Jurkat, Clone E6-1 (cell line): Measurements from ENCODE around the gene ANAPC15.

Experiments
- DNase-seq: peaks from one replicate; pipeline ENCODE4 v3.0.0-alpha.2; 2011; ENCODE audit warnings: low read depth, low spot score
- H3K4me3 ChIP-seq: 2 replicates; pipeline ENCODE4 v1.5.1; 2011; ENCODE audit warnings: mild to moderate bottlenecking, low read length, control low read depth, moderate library complexity

Gene ANAPC15

DNA sequence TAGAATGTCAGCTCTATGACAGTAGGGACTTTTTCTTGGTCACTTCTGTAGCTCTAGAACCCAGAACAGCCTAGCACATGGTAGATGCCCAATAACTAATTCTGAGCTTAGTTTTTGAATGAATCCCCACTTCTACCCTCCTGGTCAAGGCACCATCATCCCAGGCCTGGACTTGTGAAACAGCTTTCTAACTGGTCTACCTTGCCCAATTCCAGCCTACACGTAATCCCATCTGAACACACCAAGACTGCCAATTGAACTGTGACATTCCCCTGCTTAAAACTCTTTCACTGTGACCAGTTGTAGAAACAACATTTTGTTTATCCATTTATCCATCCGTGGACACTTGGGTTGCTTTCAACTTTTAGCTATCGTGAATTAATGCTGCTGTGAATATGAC is 16.9 kb upstream of the ANAPC15 start:
- H3K4me3 ChIP-seq = no peak overlapping the region

DNA sequence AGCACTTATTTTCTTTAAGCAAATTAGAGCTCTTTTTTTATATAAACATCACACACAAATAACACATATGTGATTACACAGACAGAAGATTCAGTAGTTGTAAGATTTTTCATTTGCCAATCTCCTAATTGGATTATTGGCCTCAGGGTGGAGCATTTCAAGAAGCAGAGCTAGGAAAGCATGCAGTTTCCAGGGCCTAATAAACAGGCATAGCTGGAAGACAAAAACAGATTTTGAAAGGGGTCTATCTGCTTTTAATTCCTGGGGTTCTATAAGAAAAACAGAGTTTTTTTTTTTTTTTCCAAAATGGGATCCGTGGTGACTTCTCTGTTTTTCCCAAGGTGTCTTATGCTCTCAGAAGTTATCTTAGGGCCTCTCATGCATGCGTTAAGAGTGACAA is 15.4 kb upstream of the ANAPC15 start:
- no peak overlapping the region for H3K4me3 ChIP-seq
- no peak for DNase-seq

More for the DNA sequence above, 16.9 kb upstream of the ANAPC15 start:
- no peak for DNase-seq

GRCh38 chr11:72125956-72126355 is 13.5 kb upstream of the ANAPC15 start:
- DNase-seq = no peak
- H3K4me3 ChIP-seq = no peak overlapping the region

DNA sequence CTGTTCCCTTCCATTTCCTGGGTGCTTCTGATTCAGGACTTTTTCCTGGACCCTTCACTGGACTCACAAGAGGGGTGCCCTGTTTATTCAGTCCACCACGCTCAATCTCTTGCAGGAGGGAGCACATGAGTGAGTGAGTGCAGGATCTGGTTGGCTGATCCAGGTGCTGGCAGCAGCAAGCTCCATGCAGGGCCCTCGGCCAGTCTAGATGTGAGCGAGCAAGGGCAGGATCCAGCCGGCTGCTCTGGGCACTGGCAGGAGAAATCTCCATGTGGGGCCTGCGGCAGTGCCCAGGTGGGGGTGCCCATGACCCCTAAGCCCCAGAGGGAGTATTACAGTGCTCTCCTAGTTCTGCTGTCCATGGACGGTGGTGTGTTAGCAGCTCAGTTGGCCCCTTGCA is 11.6 kb upstream of the ANAPC15 start:
- H3K4me3 ChIP-seq = no peak overlapping the region

DNA sequence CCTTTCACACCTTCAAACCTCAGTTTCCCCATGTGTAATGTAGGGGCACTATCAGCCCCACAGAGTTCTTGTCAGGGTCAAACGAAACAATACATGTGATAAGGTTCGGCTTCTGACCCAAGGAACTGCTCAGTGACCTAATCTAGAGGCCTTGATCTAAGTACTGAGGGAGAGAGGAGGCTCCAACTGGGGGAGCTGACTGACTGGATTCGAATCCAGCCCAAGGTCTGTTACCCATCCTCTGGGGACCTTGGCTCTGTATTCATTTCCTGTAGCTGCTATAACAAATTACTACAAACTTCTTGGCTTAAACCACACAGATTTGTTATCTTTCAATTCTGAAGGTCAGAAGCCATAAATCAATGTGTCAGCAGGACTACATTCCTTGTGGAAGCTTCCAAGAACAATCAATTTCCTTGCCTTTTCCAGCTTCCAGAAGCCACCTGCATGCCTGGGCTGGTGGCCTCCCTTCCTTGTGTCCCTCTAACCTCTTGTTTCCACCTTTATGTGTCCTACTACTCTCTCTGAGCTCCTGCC is 10.7 kb upstream of the ANAPC15 start:
- no peak for DNase-seq
- no peak overlapping the region for H3K4me3 ChIP-seq

More for the DNA sequence above, 11.6 kb upstream of the ANAPC15 start:
- DNase-seq = no peak

DNA sequence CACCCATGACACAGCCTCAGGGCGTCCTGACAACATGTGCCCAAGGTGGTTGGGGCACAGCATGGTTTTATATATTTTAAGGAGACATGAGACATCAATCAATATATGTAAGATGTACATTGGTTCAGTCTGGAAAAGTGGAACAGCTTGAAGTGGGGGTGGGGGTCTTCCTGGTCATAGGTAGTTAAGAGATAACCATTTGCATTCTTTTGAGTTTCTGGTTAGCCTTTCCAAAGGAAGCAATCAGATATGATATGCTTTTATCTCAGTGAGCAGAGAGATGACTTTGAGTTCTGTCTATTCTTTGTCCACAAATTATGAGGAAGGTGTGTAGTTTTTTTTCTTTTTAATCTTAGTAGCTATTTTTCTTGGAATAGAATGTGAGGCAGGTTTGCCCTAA is 10.1 kb upstream of the ANAPC15 start:
- H3K4me3 ChIP-seq = no peak overlapping the region
- no peak for DNase-seq

DNA sequence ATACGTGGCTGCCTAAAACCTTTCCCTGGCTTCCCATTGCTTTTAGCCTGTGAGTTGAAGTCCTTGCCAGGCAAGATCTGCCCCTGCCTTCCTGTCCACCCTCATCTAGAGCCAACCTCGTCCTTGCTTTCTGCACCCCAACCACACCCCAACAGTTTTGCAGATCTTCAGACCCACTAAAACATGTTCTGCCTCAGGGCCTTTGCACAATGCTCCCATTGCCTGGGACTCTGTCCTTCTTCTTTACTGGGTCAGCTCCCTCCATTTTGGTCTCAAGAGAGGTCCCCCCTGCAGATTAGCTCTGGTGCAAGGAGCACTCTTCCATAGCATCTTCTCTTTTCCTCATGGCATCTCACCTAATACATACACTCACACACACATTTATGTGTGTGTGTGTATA is 8.4 kb upstream of the ANAPC15 start:
- no peak for DNase-seq
- no peak overlapping the region for H3K4me3 ChIP-seq

GRCh38 chr11:72119198-72119597 is 6.7 kb upstream of the ANAPC15 start:
- H3K4me3 ChIP-seq = no peak overlapping the region
- no peak for DNase-seq

- DNase-seq = no peak
Measured at GRCh38 chr11:72116019-72116755, 3.7 kb upstream of the ANAPC15 start.

DNA sequence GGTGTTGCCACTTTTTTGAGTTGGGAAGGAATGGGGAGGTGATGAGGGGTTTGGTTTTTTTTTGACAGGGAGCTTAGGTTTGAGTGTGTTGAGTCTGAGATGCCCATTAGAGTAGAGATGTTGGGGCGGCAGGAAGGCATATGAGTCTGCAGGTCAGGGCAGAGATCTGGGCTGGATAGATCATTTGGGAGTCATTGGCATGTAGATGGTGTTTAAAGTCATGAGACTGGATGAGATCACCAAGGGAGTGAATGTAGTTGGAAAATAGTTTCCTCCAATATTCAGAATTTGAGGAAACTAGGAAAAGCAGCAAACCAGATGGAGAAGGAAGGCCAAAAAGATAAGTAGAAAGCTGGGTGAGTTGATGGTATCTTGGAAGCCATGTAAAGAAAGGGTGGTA is 2.1 kb upstream of the ANAPC15 start:
- DNase-seq = no peak

More at GRCh38 chr11:72116019-72116755, 3.7 kb upstream of the ANAPC15 start:
- H3K4me3 ChIP-seq = no peak overlapping the region

DNA sequence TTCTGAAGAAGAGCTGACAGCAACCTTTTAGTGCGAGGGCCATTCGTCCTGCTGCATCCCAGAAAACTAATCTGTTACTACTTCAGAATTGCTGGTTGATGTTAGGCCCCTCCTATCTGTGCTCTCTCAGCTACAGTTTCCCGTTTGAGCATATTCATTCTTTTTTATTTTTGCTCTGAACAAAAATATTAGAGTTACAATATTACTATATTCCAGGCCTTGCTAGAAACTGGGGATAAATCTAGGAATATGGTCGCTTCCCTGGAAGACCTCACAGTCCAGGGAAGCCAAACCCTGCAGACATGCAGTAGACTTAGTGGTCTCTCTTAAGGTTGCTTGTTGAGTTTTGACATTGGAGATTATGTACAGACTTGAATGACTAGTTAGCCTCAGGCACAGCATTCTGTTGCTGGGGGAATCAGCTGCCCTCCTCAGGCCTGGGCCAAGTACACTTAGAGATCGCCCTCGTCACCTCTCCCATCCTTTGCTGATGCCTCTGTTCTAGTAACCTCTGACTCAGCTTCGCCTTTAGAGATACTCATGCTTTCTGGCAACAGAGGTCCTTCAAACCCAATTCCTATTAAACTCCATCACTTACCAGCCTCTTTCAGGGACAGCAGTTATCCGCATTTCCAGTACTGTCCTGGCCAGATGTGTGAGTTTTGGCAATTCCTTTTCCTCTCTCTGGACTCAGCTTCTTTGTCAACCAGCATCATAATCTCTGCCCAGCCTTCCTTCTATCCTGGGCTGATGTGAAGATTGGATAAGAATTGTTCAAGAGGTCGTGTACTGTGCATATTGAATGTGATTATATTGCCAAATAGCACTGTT is 698 bp upstream of the ANAPC15 start:
- peak overlapping the region; percentile 91 for H3K4me3 ChIP-seq
- DNase-seq = no peak

More for the DNA sequence above, 2.1 kb upstream of the ANAPC15 start:
- no peak overlapping the region for H3K4me3 ChIP-seq

DNA sequence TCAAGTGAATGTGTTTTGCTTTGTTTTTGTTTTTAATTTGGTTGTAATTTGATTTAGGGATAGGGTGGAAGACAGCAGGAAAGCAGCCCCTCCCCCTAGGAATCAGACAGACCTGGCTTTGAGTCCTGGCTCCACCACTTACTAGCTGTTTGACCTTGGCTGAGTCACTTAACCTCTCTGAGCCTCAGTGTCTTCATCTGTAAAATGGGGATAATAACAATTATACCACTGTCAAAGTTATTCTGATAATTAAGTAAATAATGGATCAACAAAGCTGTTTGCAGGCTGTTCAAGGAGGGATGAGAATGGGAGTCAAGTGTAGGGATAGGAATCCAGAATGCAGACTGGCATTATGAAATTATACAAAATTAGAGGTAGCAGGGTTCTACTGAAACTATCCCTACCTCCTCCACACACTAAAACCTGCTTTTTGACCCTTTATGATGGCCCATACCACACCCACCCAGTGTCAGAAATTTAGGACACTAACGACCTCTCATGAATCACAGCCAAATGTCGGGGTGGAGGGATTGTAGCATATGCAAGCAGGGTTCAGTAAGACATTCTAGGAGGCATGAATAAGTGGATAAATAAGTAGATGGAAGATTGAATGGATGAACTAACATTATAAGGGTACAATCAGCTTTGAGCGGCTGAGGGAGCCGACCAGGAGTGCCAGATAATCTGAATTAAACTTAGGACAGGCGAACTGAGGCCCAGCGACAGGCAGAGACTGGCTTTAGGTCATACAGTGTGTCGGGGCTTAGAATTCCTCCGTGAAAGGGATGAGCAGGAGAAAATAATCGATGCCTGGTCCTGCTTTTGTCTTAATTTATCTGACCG is 974 bp downstream of the ANAPC15 start:
- DNase-seq = no peak
- H3K4me3 ChIP-seq = peak overlapping the region; percentile 91

- H3K4me3 ChIP-seq = no peak within 1 kb of the TSS
- DNase-seq = no peak
Measured at GRCh38 chr11:72105888-72106287, 6.6 kb downstream of the ANAPC15 start, which contains the start of gene TOMT. TOMT (plus strand) TSS chr11:72105924; CDS start chr11:72105952, 28 bp downstream.

DNA sequence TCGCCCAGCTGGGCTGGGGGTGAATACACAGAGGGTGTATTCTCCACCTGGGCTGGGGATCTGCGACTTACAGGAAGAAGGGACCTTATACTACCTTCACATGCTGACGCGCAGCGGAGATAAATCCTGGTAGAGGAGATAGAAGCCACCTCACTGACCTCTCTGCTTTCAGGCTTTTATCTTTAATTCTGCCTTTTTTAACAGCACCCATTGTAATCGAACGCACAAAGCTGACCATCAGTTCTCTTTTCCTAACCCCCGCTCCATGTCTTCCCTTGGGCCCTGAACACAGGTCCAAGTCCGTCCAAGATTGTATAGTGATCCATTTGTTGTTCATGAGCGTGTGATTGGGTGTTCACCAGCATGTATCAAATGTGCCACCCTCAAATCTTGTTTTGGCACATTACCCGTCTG is 8.7 kb downstream of the ANAPC15 start:
- no peak for DNase-seq
- peak overlapping the region; percentile 44 for H3K4me3 ChIP-seq

GRCh38 chr11:72102946-72103753 is 9.3 kb downstream of the ANAPC15 start, which contains the start of gene LAMTOR1:
LAMTOR1 (minus strand) TSS chr11:72103297; CDS start chr11:72103224, 73 bp downstream.
- peak within 1 kb of the TSS; percentile 97 for H3K4me3 ChIP-seq
- DNase-seq = peak; percentile 97

DNA sequence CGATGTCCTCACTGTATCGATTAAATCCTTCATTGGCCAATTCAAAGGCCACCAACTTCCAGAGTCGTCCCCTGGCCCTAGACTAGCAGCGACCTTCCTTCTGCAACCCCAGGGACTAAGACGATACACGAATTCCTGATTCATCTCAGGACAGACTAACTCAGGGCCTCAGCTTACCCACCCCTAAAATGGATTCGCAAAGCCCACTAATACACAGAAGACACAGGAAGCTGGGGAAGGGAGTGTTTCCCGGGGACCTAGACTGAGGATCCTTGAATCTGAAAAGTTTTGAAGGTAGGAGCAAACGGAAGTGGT is 9.9 kb downstream of the ANAPC15 start:
- peak overlapping the region; percentile 97 for H3K4me3 ChIP-seq
- no peak for DNase-seq

- no peak for DNase-seq
- peak overlapping the region; percentile 97 for H3K4me3 ChIP-seq
Measured at GRCh38 chr11:72102162-72102561, 10.3 kb downstream of the ANAPC15 start.

GRCh38 chr11:72100462-72100861 is 12.0 kb downstream of the ANAPC15 start:
- DNase-seq = no peak
- no peak overlapping the region for H3K4me3 ChIP-seq
